CD4-positive, alpha-beta T cell treated with Interleukin-17A for 1 hour (primary cell): ENCODE results near the gene PLCG2.
"Not testable (repeated sequence)": the region's sequence is repeated elsewhere in the genome, so short reads cannot be mapped to it uniquely, and the experiment has no call there.

Source experiments
- DNase-seq: peaks from one replicate; pipeline ENCODE4 v3.0.0-alpha.2; 2020

PLCG2 gene

DNA sequence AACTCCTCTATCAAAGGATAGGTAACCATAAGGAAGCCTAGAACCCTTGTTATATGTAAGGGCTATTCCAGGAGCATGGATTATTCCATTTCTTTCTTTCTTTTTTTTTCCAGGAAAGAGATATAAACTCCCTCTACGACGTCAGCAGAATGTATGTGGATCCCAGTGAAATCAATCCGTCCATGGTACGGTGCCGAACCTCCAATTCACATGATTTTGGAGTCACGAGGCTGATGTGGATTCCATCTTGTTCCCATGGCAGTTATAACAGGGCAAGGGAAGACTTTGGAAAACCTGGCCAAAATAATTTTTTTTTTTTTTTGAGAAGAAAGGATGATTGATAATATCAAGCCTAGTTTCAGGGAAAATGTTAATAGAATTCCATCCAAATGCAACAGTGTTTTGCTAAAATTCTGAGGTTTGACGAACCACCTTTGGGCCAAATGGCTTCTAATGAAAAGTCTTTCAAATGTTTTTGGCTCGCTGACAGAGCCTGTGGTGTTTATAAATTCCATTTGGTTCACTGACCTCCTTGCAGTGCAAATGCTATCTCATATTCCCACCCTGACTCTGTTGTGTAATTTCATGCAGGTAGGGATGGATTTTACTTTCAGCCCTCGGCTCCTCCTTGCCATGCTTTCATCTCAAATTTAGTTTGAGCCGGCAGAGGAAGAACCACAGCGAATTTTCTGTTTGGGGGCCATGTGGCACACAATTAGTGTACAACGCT lies 142.2 kb downstream of the PLCG2 start:
- no peak for DNase-seq

GRCh38 chr16:81921843-81922584 lies 142.9 kb downstream of the PLCG2 start:
- no peak for DNase-seq

DNA sequence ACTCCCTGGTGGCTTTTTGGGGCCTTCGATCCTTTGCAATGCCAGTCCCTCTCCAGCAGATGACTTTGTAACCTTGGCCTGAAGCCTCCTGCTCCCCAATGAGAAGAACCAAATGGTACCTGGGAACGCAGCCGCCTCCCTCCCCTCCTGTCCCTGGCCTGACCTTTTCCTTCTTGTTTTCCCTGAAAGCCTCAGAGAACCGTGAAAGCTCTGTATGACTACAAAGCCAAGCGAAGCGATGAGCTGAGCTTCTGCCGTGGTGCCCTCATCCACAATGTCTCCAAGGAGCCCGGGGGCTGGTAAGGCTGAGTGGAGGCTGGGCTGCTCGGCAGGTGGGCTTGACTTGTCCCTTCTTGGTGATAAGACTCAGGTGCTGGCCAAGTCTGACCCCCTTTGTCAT lies 144.2 kb downstream of the PLCG2 start:
- no peak for DNase-seq

DNA sequence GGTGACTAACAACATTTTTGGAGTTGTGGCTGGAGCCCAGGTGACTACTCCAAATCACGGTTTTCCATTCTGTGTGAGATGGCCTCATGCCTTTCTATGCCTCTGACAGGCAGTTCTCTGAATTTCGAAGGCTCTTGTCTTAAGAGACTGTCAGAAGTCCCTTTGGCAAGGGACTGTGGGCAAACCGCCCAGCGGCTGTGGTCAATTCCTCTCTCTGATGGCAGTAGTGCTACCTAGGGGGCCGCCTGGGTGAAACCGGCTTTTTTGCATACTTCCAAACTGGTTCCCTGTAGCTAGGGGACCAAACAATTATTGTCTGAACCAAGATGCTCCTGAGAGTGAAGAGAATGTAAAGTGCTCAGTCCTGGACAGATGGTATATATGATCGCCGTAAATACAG lies 145.9 kb downstream of the PLCG2 start:
- no peak for DNase-seq

DNA sequence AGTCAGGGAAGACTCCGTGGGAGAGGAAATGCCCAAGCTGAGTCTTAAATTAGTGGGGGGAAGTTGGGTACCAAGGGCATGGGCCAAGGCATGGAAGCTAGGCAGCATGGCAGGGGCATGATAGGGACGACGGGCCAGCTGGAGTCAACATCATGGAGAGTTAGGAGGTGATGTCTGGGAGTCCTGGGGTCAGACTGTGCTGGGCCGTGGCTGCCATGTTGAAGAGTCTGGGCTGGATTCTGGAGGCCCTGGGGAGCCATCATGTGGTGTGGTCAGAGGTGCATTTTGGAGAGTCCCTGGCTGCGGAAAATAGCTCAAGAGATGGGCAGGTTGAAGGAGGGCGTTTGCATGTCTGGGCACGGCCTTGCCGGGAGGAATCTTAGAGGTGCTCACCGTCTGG lies 146.9 kb downstream of the PLCG2 start:
- DNase-seq, result no peak

DNA sequence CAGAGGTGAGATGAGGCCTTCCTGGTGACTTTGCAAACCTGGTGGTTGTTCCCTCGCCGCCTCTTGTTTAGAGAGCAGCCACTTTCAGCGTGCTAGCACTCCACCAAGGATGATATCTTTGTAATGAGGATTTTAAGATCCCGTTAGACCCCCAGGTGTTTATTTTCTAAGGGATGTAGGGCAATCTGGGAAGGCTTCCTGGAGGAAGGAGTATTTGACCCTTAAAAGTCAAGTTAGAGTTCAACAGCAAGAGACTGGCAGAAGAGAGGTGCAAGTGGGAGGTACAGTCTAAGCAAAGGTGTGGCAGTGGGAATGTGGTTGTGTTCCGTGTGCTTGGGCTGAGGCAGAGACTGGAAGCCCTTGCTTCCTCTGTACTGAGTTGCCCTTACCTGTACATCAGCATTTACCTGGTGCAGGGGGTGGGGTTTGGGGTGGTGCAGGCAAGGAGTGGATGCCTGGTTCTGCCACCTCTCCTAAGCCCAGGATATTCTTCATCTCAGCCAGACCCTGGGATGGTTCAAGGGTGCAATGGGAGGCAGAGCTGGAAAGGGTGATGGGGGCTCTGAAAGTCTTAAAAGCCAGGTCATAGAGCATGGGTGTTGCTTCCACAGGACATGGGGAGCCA lies 148.6 kb downstream of the PLCG2 start:
- DNase-seq, result no peak

- no peak for DNase-seq
Measured at GRCh38 chr16:81928271-81928918, 149.3 kb downstream of the PLCG2 start.

DNA sequence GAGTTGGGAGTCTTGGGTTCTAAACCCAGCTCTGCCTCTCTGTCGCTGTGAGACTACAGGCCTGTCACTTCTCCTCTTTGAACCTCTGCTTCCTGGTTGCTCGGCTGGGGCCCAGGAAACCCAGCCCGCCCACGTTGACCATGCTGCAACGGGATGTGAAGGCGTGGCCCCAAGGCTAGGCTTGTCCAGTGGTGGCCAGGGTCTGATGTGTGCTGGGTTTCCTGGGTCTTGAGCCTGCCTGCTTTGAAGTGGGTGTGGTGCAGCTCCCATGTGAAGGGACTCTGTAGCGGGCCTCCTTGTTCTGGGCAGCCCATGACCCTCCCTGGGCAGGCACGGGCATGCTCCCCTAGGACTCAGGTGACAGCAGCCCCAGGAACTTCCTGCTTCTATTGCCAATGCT lies 149.9 kb downstream of the PLCG2 start:
- no peak for DNase-seq

DNA sequence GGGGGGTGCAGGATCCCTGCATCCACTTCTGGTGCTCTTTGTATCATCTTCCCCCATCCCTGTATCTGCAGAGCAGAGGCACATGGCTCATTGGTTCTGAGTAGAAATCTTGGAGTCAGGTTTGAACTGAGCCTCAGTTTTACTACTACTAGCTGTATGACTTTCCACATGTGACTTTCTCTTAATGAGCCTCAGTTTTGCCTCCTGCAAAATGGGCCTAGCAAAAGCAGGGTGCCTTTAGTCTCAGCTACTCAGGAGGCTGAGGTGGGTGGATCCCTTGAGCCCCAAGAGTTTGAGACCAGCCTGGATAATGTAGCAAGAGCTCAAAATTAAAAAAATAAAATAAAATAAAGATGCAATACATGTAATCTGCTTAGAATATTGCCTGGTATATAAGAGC lies 150.8 kb downstream of the PLCG2 start:
- DNase-seq, result no peak

- no peak for DNase-seq
Measured at GRCh38 chr16:81931927-81932326, 152.8 kb downstream of the PLCG2 start.

DNA sequence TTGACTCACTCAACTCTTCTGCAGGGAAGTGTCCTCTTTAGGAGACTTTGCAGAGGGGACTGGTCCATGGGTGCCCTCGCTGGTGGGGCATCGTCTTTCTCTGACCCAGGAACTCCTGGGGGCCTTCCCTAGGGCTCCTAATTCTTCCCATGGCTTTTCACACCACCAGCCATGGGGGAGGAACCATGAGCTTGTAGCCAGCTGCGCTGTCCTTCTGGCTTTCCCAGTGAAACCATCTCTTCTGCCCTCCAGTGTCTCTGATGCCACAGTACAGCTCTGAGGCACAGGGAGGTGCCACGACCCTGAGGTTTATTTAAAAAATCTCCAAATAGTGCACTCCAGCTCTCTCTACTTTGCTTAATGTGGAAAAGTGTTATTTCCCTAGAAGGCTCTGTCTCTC lies 153.6 kb downstream of the PLCG2 start:
- DNase-seq, result no peak

GRCh38 chr16:81933361-81933760 lies 154.3 kb downstream of the PLCG2 start:
- no peak for DNase-seq

DNA sequence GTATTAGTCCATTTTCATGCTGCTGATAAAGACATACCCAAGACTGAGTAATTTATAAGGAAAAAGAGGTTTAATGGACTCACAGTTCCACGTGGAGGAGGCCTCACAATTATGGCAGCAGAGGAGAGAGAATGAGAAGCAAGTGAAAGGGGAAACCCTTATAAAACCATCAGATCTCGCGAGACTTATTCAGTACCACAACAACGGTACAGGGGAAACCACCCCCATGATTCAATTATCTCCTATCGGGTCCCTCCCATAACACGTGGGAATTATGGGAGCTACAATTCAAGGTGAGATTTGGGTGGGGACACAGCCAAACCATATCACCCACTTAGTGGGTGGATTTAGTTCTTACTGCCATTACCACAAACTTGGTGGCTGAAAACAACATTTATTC lies 155.6 kb downstream of the PLCG2 start:
- DNase-seq, result not testable (repeated sequence)

- no peak for DNase-seq
Measured at GRCh38 chr16:81936209-81937000, 157.3 kb downstream of the PLCG2 start.

- no peak for DNase-seq
Measured at GRCh38 chr16:81937305-81938038, 158.4 kb downstream of the PLCG2 start.

DNA sequence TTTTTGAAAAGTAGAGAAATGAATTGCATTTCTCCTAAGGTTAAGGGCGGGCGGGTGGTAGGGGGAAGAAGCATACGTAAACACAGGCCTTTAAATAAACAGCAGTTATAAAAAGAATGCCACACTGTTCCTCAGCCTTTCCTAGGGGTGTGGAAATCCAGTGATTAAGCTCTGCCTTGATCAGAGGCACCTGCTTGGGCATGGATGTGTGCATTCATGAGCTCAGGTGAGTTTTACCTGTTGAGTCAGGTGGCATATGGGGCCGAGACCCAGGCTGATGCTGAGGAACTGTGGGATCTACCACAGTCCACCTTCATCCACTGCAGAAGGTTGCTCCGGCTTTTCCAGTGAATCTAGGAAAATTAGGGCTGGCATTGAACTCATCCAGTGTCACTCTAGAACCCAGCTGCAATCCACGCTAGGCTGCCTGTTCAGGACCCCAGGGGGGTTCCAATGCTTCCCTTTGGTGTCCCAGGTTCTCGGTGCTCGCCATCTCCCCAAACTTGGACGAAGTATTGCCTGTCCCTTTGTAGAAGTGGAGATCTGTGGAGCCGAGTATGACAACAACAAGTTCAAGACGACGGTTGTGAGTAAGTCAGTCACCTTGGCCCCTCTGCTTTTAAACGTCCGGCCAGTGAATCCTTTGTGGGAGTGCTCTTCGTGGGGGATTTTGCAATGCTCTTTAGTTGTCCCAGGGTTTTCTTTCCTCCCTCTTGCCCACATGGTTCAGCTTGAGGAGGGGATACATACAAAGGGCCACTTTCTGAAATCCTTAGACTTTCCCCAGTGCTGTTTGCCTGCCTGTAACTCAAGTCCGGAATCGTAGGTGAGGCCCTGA lies 159.5 kb downstream of the PLCG2 start:
- DNase-seq, result no peak

- no peak for DNase-seq
Measured at GRCh38 chr16:81939164-81940056, 160.3 kb downstream of the PLCG2 start.

DNA sequence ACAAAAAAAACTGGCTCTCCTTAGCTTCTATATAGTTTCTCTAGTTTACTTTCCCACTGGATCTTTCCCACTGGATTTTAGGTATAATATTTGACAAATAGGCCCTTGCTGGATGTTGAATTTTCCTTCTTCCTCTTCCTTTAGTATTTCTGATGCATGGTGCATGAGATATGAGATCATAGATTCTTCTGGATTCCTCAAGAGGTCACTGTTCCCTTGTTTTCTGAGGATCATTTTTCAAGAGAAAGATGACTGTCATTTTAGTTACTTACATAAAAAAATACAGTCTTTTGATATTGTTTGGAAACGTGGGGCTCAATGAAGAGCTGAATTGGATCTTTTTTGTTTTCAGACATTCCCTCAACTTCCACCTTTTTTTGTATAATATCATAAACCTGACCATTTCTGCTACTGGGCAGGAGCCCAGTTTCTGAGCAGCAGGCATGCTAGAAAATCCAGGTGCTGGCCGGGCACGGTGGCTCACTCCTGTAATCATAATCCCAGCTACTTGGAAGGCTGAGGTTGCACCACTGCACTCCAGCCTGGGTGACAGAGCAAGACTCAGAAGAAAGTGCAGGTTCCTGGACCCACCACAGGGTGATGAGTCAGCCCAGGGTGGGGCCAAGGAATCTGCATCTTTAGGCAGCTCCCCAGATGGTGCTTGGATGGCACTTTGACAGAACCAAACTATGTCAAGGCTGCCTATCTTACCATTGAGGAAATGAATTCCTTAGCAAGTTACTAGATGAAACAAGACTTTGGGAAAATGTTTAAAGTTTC lies 161.9 kb downstream of the PLCG2 start:
- DNase-seq, result peak; percentile 13

DNA sequence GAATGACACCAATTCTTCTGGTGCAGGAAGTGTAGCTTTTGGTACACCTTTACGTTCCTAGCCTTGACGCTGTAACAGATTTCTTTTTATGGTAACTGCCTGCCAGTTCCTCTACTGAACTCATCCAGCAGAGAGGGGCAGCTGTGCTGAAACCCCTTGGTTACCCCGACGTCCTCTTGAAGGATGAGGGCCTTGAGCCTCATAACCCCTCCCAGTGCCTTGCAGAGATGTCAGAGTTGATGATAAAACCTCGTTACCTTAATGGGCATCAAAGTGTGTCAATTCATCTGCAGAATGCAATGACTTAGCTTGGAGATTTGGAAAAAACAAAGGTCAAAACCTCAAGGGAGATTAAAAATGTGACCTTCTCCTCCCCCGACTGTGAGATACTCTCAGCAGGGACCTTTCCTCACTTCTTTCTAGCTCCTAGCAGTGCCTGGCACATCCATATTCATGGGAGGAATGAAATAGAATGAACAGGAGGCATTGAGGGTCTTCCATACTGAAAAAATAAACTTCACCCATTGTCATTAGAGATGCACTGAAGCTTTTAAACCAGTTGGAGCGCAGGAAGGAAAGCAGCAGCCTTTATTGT lies 163.0 kb downstream of the PLCG2 start:
- no peak for DNase-seq
